Brain pericyte (primary cell): ENCODE data around the gene TENM4.

Experiments used
- DNase-seq: peaks from one replicate; pipeline ENCODE4 v3.0.0-alpha.2; 2012; ENCODE audit warnings: low read depth, low spot score

The TENM4 gene

DNA sequence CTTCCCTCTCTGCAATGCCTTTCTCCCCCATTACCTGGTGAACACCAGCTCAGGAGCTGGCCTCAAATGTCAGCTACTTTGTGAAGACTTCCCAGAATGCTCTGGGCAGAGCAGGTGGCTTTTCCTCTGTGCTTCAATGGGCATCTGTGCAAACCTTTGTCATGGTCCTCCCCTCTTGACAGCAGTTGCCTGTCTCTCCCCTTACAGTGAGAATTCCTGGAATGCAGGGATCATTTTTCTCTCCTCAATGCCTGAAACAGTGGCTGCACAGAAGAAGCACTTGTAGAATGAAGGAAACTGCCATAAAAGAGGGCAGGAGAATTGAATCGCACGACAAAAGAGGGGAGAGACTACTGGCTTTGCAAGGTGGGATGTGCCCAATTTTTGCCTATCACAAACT, 773.4 kb downstream of the TENM4 start:
- no peak for DNase-seq

DNA sequence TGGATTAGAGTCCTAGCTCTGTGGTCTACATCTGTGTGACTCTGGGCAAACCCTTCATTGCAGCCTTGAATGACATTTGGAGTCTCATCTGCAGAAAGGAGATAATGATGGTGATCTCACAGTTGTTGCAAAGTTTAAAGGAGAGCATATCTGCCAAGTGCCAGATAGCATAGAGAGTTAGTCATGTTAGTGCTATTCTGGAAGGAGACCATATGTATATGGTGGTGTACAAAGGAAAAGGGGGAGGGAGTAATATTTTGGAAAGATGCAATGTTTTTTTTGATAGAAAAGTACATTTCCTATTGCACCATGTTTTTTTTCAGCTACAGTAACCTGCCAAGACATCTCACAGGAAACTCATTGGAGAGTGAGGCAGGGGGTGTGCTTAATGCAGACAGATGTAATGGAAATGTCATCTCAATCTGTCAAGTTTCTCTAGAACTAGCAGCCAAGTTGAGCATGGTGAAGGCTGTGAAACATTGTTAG, 774.1 kb downstream of the TENM4 start:
- DNase-seq, result no peak

DNA sequence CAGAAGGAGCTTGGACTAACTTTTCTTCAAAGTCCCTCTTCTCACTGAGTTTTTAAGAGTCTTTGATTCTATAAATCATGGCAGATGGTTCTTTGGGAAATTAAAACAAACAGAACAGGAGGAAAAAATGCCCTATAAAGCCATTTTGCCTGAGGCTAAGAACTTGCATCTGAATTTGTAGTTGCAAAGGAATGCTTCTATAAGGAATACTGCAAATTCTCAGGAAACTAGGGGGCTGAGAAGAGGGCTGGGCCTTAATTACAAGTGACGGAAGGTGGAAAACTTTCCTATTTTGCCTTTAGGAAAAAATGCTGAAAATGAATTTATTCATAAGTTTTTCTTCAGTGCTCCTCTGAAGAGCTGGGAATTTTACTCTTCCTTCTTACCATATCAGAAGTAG, 776.2 kb downstream of the TENM4 start:
- no peak for DNase-seq

DNA sequence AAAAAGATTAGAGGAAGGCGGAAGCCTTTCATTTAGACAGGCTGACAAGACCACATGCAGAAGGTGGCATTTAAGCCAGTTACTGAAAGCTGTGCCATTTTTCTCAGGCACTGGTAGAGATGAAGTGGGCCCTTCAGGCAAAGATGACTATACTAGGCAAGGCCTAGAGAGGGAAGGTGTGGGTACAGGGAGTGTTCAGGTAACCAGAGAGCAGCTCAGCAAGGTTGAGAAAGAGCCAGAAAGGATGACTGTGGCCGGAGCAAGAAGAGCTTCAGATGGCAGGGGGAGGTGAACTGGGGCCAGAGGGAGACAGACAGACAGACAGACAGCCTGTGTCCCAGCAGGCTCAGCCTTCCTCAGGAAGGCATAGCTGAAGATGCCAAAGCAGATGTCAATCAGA, 778.0 kb downstream of the TENM4 start:
- DNase-seq, result no peak

DNA sequence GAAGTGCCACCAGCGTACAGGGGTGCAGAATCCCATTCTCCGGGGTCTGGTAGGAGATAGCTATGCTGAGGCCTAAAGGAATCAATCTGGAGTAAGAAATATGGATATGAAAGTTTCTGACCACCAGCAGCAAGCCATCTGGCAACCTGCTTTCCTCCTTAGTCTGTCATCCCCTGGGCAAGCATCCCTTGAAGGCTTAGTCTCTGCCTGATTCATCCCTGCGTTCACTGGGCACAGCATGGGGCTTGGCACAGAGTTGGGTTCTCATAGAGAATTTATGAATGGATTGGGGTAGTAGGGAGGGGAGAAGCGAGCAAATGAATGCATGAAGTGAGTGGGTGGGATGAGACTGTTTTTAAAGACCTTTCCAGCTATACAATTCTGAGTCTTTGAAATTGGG, 780.4 kb downstream of the TENM4 start:
- no peak for DNase-seq

DNA sequence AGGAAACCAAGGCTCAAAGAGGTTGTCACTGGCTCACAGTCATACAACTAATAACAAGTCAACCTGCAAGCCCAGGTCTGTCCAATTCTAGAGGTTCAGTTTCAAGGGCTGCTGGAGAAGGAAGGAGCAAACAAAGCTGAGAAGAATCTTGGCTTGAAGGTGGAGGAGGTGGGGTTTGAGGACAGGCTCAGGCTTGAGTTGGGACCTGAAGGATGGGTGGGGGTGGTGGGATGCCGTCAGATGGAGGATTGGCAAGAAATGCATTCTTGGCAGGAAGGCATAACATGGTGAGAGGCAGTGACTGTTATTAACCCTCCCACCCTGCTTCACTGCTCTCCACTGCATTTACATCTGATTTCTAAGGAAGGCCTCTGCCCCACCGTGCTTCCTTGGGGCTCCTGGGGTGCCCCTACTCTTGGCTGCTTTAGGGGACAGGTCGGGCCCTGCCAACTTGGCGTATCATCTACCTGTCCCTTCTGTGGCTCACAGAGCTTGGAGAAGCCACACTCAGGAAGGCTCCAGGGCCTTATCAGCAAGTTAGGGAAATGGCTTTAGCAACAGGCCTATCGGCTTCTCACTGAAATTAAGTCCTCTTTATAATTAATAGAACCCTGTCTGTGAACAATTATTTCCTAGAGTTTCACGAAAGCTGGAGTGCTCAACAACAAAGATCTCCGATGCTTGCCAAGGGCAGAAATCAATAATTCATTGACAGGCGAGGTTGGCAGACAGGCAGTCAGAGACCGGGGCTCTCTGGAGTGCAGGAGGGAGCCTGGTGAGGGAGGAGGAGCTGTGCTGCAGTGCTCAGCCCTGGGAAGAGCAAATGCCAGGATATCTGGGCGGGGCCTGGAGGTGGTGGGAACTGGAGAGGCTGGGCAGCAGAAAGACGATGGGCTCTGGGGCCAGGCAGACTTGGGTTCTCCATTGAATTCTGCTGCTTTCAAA, 781.2 kb downstream of the TENM4 start:
- DNase-seq, result no peak

DNA sequence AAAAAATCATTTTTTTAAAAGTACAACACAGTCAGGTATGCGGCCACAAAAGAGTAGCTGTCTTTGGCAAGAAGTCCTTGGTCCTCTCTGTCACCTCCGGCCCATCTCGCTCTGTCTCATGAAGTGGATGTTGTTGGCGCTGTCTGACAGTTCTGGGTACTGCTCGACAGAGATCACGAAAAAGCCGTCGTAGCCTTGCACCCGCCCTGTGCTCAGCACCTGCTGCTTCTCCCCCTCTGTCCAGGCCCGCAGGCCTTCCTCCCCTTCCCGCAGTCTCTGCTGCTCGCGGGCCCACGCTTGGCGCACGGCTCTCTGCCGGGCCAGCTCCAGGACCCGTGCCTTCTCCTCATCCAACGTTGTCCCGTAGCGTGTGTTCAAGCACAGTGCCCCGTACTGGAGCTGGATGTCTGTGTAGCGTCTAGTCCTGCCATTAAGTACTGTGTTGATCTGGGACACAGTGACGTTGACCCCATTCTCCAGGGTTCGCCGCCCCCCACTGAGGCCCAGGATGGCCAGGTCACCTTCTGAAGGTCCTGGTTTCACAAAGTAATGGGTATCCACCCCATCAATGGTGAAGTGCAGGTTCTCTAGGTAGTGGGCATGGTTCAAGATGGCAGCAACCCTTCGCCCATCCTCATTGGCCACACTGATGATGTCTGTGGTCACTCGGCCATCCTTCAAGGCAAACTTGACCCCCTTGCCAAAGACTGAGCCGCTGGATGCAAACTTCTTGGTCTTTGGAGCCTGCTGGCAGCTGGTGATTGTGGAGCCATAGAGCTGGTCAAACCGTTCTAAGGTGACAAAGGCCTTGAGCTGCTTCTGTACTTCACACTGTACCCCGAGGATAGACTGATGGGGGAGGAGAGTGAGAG, 782.6 kb downstream of the TENM4 start:
- DNase-seq, result no peak

DNA sequence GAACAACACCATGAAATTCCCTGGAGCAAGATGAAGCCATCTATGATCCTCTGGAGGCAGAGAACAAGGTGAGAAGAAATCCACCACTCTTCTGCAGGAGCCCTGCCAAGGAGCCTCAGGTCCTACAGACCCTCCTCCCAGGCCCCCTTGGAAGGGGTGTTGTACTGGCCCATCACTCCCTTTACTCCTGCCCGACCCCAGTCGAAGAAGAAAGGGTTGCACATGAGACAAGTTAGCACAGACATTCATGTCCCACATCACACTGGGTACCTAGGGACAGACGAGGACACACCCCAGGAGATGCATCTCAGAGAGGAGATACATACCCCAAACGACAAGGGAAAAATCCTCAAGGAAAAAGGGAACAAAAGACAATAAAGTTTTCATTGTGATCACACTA, 783.4 kb downstream of the TENM4 start:
- DNase-seq, result no peak

DNA sequence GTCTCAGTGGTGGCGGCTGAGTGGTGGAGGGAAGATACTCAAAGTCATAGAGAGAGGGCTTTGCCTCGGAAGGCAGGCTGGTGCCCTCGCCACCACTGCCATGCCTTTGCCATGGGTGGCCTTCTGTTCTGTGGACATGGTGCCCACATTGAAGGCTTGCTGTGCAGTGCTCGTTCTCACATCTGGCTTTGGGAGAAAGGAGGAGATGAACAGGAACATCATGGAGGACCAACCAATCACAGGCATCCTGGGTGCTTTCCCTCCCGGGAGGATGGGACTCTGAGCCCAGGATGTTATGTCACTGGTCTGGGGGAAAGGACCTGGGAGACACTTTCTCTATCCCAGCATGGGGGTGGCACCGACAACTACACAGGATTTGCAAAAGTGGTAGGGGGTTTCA, 783.8 kb downstream of the TENM4 start:
- DNase-seq, result no peak

DNA sequence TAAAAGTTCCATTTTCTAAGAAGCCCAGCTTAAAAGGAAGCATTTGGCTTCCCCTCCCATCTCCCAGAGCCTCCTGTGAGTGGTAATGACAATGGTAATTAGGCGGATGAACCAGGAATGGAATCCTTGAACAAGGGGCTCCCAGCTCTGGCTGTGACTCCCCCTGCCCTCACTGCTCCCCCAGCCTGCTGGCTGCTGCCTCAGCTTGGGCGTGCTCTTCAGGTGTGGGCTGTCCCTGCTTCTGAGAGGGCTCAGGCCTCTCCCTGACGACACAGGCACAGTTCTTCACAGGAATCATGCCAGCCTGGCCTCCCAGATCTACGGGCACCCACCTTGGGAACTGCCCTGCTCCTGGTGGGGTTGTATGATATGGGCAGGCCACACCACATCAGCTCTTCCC, 784.5 kb downstream of the TENM4 start:
- DNase-seq, result no peak

DNA sequence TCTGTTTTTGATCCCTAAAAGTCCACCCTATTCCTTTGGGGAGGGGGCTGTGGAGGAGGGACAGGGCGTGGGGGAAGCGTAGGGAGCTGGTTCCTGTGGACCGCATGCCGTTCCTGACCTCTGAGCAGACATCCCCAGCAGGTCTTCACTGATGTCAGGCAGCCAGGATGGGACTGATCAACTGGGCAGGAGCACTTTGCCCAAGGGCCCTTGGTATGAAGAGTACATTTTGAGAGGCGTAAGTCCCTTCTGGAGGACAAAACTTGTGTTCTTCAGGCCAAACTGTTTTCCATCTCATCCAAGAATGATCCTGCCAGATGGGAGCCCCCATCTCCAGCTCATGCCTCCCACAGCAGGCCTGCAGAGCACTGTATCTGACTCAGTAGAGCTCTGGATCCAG, 785.3 kb downstream of the TENM4 start:
- DNase-seq, result no peak

DNA sequence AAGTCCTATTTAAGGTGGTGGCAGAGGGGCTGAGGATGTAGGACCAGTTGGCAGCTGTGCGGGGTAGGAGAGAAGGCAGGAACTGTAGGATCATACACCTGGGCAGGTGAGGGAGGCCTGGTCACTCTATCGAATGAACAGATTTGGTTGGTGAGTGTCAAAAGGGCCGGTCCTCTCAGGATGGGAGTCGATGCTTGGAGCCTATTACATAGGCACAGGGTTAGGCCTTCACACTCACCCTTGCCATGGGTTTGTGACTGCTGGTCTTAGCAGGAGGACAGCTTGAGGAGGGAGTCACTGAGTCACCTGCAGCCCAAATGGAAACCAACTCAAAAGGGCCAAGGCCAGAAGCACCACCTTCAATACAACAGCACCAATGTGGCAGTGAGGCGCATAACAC, 786.0 kb downstream of the TENM4 start:
- no peak for DNase-seq

DNA sequence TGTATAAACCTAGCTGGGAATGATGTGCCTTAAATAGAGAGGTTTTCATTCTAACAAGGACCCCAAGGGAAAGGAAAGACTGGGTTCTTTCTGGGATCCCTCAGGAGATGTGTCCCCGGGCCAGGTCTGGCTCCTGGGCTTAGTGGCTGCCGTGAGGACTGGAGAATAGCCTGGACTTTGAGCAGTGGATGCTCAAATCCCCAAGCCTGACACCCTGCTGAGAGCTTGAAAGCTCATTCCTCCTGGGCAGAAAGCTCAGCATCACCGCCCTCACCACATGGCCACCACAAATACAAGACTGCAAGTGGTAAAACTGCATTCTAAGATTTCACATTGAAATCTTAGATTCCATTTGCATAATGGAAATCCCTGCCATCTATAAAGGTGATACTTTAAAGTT, 786.8 kb downstream of the TENM4 start:
- no peak for DNase-seq

DNA sequence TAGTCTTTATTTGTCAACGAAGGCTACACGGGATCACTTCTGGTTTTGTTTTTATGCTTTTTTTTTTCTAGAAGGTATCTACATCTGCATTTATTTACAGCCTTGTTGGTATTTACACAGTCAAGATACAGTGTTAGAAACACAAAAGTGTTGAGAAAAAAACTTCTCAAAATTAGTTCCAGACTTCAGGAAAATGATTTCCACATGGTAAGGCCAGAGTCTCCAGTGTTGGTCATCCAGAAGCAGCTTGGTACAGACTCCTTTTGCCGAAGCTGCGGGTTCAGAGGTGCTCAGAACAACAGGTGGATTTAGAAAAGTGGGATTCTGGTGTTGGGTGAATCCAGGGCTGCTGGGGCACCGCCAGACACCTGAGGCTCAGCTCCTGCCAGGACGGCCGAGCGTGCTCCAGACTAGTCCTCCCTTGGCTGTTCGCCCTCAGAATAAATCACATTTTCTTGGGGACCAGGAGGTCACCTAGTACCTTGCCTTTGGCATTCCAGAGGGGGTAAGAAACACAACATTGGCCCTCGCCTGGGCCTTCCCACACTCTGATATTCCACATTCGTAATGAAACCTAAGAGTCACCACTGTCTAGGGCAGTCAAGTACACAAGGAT, 787.4 kb downstream of the TENM4 start:
- DNase-seq, result no peak

DNA sequence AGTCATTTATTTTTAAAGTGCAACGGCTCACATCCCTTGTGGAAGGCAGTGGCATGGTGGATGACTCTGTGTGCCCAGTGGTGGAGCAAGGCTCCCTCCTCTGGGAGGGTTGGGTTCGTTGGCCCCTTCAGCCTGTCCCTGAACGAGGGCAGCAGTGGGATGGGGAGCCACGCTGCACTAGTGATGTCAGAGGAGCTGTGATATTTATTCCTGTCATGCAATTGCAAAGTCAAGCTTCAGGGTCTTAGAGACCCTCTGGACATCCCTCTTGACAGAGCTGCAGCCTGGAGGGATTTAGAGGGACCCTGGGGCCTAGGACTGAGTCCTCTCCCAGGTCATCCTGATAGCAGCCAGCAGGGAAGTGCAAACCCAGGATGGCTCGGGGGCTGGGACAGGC, 788.0 kb downstream of the TENM4 start:
- no peak for DNase-seq

DNA sequence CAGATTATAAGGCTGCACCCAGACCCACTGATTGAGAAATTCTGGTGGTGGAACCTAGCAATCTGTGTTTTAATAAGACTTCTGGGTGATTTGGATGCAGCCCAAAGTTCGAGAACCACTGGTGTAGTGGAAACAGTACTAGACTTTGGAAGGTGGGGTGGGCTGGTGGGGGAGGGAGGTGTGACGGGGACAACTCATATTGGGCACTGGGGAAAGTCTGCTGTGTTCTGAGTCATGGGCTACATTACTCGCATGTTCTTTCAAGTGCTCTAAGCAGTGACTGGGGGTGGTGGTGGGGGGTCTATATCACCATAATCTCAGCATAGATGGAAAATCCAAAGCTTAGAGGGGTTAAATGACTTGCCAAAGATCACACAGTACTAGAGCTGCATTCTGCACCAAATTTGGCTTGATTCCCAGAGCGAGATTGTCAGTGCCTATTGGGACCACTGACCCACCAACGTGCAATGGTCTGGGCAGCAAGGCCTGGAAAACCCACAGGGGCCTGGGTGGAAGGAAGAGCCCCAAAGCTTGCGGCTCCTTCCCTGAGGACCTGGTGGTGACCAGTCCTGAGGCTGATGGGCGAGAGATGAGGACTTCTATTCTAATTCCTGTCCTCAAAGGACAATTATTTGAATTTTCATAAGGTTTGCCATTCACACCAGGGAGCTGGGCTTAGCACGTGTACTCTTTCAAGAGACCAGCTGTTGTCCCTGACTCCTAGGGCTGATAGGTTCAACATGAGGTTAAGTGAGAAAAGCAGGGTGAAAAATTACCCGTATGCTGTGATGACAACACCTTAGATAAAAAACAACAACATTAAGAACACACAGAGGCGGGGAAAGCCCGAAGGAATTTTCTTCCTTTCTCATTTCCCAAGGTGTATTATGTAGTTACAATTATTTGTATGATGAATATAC, 788.6 kb downstream of the TENM4 start:
- DNase-seq, result no peak

DNA sequence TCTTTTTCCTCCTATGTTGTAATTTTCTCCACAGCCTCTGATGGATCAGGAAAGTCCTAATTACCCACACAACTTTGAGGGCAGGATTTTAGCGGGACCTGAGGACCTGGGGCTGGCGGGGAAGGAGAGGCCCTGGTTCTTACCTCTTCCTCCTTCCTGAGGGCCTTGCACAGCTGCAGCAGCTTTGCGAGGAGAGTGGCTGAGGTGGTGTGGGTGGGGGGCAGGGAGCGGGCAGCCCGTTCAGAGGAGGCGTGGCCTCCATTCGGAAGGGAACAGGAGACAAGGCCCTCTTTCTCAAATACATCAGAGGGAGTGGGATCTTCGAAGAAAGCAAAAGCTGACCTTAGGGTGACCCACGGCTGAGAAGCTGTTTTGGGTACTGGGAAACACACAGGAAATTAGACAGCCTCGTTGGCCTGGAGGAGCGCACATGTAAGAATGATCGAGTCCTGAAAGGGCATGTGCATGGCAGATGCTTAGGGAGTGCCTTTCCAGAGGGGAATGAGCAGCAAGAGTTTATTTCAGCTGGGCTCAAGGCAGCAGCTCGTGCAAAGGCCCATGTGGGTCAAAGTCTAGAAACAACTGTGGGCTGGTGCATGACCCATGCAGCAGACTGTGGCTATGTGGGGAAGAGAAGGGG, 789.6 kb downstream of the TENM4 start:
- DNase-seq, result no peak

DNA sequence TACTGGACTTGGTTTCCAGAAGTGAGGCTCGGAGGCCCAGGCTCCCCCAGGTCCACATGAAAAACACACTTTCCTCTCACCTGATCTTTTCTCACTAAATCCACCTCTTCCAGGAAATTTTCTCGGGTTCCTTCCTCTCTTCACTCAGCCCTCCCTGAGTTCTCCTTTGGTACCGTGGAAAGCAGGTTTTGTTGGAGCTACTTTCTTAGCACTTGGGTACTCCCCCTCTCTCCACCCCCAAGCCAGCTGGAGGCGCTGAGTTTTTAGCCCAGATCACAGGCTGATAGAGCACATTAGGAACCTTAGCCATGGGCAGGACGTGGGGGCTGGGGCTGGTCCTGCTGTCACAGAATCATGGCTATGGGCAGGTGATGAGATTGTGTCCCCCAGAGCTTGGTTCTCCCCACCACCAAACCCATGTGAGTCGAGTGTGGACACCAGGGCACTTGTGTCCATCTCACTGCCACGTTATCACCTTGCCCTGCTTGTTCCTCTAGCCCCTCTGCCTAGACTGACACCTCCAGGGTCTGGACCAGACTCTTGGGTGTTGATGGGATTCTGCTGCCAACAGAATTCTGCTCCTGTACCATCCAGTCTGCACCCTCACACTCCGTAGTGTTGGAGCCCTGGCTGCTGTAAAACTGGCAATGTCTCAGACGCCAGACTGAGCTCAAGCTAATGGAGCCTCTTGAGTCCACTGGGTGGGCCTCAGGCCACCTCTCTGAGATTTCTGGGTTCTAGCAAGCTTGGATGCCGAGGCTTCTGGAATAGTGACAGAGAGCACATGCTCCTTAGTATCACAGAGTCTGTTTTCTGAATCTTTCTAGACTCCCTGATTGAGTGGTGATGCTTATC, 791.2 kb downstream of the TENM4 start:
- DNase-seq, result no peak

DNA sequence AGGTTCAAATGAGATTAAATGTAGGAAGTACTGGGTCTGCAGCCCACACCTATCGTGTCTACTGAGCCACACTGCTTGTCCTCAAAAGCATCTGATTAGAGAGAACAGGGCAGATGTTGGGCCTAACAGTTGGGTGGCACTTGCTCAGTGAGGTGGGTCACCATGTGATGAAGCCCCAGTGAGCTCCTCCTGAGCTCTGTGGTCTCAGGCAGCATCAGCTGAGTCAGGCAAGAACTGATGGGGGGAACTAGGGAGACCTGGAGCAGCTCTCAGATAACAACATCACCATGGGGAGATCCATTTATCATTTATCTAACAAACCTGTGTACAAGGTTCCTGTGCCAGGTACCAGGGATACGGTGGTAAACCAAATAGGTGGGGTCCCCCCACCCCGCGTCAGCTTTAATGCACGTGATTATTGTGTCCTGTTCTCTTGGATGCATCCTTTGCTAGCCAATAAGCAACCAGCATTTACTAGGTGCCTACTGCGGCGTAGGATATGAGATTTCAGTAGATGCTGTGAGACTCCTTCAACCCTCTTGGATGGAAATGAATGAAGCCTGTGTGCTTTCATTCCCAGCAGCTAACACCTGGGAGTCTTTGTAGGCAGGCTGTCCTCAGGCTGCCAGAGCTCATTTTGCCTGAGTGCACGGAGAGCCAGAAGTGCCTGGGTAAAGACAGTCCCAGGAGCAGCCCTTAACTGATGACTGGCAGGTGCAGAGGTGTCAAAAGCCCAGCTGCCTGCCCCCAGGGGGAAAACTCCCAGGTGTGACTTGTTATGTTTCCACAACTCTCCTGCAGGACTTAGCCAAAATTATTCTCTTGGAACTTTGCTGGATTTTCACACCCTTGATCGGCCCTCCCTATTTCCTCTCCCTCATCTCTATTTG, 792.6 kb downstream of the TENM4 start:
- no peak for DNase-seq
